ENCODE measurements around the gene UGT1A4.

Gene UGT1A4

DNA sequence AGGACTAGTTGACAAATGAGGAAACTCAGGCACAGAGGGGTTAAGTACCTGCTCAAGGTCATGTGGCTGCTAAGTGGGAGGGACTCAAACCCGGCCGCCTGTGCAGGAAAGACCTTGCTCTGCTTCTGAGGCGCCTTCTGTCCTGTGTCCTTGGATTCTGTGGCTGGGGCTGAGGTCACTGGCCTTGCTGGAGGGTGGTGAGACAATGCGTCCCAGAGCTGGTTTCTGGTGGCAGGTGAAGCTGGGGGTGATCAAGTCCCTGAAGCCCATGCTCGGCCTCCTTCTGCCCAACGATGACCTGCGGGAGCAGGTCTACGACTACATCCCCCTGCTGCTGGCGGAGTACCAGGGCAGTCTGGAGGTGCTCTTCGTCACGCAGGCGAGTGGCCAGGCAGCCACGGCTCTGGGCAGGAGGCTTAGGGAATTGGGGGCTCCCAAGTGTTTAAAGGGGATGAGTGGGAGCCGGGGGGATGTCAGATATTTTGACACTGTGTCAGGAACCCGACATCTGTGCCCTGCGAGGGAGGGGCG lies 75.7 kb downstream of the UGT1A4 start:
- no peaks in the 10 kb centered on the region for H3K9me3 ChIP-seq (ENCODE audit: control insufficient read depth, low read length)
- H3K9ac ChIP-seq (ENCODE audit: low read length) = no peak overlapping the region
- peaks cover 22% of the 10 kb centered on the region for H3K27me3 ChIP-seq (replicated peaks; ENCODE audit: control insufficient read depth, insufficient read depth, low read length)
- H3K36me3 ChIP-seq (ENCODE audit: control insufficient read depth, insufficient read depth, low read length, severe bottlenecking) = no peaks in the 10 kb centered on the region
- no peak for DNase-seq (ENCODE audit: low read depth)
- H3K4me1 ChIP-seq (ENCODE audit: control insufficient read depth, insufficient read depth, low read length) = no peaks in the 10 kb centered on the region
- H3K4me3 ChIP-seq (ENCODE audit: low read length) = no peak overlapping the region

DNA sequence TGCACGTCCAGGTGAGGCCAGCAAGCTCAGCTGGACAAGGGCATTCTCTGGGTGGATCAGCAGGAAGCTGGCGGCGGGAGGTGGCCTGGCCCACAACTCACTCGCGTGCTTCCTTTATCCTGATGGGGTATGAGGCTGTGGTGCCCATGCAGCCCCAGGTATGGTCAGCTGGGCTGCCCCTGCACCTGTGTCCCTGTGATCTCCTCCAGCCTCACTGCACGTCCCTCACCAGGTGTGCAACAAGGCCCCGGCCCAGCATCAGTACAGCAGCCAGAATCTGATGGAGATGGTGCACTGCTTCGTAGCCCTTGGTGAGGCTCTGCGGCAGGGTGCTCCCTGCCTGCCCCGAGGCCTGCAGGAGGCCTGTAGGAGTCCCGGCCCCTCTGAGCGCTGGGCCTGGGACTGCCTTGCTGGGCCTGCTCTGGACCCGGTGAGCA lies 77.2 kb downstream of the UGT1A4 start:
- no peaks in the 10 kb centered on the region for H3K36me3 ChIP-seq (ENCODE audit: control insufficient read depth, insufficient read depth, low read length, severe bottlenecking)
- no peak overlapping the region for H3K9ac ChIP-seq (ENCODE audit: low read length)
- H3K27me3 ChIP-seq (replicated peaks; ENCODE audit: control insufficient read depth, insufficient read depth, low read length) = peaks cover 27% of the 10 kb centered on the region
- no peaks in the 10 kb centered on the region for H3K9me3 ChIP-seq (ENCODE audit: control insufficient read depth, low read length)
- no peak overlapping the region for H3K4me3 ChIP-seq (ENCODE audit: low read length)
- H3K4me1 ChIP-seq (ENCODE audit: control insufficient read depth, insufficient read depth, low read length) = no peaks in the 10 kb centered on the region
- DNase-seq (ENCODE audit: low read depth) = no peak

DNA sequence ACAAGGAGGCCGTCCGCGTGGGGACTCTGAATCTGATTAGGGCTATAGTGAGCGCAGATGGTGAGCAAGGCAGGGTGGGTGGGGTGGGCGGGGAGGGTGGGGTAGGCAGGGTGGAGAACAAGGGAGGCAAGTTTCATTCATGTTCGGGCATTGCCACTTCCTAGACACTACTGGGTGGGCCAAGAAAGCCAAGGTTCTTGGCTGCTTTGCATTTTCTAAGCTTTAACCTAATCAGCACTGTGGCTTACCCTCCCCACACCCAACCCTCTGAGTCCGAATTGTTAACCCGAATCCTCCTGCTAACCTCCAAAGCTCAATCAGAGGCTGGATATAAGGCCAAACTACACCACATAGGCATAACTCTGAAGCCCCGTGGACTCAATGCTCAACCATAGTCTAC lies 77.7 kb downstream of the UGT1A4 start:
- H3K27me3 ChIP-seq (replicated peaks; ENCODE audit: control insufficient read depth, insufficient read depth, low read length) = peaks cover 27% of the 10 kb centered on the region
- H3K4me3 ChIP-seq (ENCODE audit: low read length) = no peak overlapping the region
- no peaks in the 10 kb centered on the region for H3K9me3 ChIP-seq (ENCODE audit: control insufficient read depth, low read length)
- no peaks in the 10 kb centered on the region for H3K4me1 ChIP-seq (ENCODE audit: control insufficient read depth, insufficient read depth, low read length)
- no peaks in the 10 kb centered on the region for H3K36me3 ChIP-seq (ENCODE audit: control insufficient read depth, insufficient read depth, low read length, severe bottlenecking)
- DNase-seq (ENCODE audit: low read depth) = no peak
- H3K9ac ChIP-seq (ENCODE audit: low read length) = no peak overlapping the region

DNA sequence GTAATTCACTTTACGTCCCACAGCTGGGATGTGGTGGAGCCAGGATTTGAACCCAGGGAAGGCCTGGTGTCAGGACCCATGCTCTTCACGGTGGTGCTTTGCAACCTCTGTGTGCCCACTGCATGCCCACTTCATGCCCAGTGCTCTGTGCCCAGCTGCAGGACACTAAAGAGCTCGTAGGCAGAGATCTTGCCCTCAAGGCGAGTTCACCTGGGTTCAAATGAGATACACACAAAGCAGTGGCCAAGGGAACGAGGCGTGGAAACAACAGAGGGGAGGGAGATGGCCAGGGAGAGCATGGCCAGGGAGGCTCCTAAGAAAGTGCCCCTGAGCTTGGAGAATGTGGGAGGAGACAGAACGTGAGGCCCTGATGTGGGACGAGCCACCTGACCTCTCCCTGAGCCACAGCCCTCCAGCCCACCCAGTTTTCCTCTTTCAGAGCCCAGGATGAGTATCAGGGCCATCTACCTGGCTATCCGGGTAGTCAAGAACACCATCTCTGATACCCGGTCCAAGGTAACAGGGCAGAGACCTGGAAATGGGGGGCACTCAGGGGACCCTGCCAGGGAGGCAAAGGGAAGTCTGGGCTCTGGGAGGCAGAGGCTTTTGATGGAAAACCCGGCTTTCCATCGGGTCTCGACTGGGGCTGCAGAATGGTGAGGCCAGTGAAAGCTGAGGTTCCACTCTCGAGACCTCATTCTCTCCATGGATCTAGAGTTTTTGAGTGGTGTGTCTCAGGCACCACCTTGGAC lies 80.0 kb downstream of the UGT1A4 start:
- H3K4me1 ChIP-seq (ENCODE audit: control insufficient read depth, insufficient read depth, low read length) = no peaks in the 10 kb centered on the region
- H3K4me3 ChIP-seq (ENCODE audit: low read length) = no peak overlapping the region
- H3K27me3 ChIP-seq (replicated peaks; ENCODE audit: control insufficient read depth, insufficient read depth, low read length) = peaks cover 32% of the 10 kb centered on the region
- DNase-seq (ENCODE audit: low read depth) = no peak
- no peak overlapping the region for H3K9ac ChIP-seq (ENCODE audit: low read length)
- no peaks in the 10 kb centered on the region for H3K9me3 ChIP-seq (ENCODE audit: control insufficient read depth, low read length)
- no peaks in the 10 kb centered on the region for H3K36me3 ChIP-seq (ENCODE audit: control insufficient read depth, insufficient read depth, low read length, severe bottlenecking)

DNA sequence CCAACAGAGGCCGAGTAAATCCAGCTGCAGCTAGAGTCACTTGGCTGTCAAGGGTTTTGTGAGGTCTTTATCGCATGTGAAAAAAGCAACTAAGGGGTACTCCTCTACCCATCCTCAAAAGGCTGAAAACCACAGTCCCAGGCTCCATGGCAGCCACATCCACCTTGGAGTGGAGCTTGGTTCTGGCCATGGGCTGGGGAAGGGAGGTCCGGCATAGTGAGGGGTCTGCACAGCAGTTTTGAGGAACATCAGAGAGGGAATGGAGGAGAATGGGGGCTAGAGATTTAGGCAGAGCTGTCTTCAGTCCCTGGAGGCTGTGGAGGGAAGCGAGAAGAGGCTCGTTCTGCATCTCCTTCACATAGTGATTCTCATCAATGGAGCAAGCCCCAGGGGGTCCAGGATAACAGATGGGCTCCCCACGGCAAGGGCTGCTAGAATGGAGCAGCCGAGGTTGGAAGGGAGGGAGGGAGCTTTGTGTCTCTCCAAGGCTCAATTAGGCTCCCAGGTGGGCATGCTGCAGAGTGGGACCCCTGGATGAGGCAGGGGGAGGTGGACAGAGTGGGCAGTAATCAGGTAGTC lies 80.6 kb downstream of the UGT1A4 start:
- no peak for DNase-seq (ENCODE audit: low read depth)
- Histone ChIP-seq H3K36me3 (ENCODE audit: control insufficient read depth, insufficient read depth, low read length, severe bottlenecking) (no peaks in the 10 kb centered on the region), H3K4me3 (ENCODE audit: low read length) (no peak overlapping the region), H3K9me3 (ENCODE audit: control insufficient read depth, low read length) (no peaks in the 10 kb centered on the region), H3K9ac (ENCODE audit: low read length) (no peak overlapping the region), H3K4me1 (ENCODE audit: control insufficient read depth, insufficient read depth, low read length) (no peaks in the 10 kb centered on the region), H3K27me3 (replicated peaks; ENCODE audit: control insufficient read depth, insufficient read depth, low read length) (peaks cover 32% of the 10 kb centered on the region)

DNA sequence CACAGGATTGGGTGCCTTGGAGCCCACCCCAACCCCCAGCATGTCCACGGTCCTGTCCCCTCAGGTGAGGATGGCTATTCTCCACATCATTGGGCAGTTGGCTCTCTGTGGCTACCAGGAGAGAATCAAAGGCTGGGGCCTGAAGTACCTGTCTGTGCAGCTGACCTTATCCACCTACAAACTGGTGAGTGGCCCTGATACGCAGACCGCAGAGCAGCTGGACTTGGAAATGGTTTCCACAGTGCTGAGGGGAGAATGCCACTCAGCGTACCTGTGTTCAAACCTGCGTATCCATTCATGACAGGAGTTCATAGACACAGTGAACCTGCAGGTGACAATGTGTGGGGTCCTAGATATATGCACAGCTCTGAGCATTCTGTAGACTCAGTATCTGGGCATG lies 81.2 kb downstream of the UGT1A4 start:
- no peaks in the 10 kb centered on the region for H3K4me1 ChIP-seq (ENCODE audit: control insufficient read depth, insufficient read depth, low read length)
- no peak overlapping the region for H3K4me3 ChIP-seq (ENCODE audit: low read length)
- H3K9me3 ChIP-seq (ENCODE audit: control insufficient read depth, low read length) = no peaks in the 10 kb centered on the region
- H3K9ac ChIP-seq (ENCODE audit: low read length) = no peak overlapping the region
- no peak for DNase-seq (ENCODE audit: low read depth)
- H3K36me3 ChIP-seq (ENCODE audit: control insufficient read depth, insufficient read depth, low read length, severe bottlenecking) = no peaks in the 10 kb centered on the region
- peaks cover 32% of the 10 kb centered on the region for H3K27me3 ChIP-seq (replicated peaks; ENCODE audit: control insufficient read depth, insufficient read depth, low read length)

DNA sequence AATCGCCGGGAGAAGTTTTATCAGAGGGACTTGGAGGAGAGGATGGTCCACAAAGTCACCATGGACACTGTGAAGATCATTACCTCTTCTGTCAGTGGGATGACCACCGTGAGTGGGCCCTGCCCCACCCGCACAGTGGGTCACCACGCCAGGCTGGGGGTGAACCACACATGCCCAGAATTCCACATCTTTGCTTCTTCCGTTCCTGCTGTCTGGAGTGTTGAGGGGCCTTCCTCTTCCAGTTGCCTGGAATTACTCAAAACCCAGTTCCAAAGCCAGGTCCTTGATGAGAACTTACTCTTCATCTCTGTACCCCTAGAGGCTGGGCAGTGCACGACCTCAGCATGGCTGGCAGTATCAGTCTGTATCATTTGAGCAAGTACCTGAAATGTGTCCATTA lies 81.7 kb downstream of the UGT1A4 start:
- Histone ChIP-seq H3K27me3 (replicated peaks; ENCODE audit: control insufficient read depth, insufficient read depth, low read length) (peaks cover 32% of the 10 kb centered on the region), H3K4me1 (ENCODE audit: control insufficient read depth, insufficient read depth, low read length) (no peaks in the 10 kb centered on the region), H3K9me3 (ENCODE audit: control insufficient read depth, low read length) (no peaks in the 10 kb centered on the region), H3K9ac (ENCODE audit: low read length) (no peak overlapping the region), H3K4me3 (ENCODE audit: low read length) (no peak overlapping the region), H3K36me3 (ENCODE audit: control insufficient read depth, insufficient read depth, low read length, severe bottlenecking) (no peaks in the 10 kb centered on the region)
- DNase-seq (ENCODE audit: low read depth) = no peak

DNA sequence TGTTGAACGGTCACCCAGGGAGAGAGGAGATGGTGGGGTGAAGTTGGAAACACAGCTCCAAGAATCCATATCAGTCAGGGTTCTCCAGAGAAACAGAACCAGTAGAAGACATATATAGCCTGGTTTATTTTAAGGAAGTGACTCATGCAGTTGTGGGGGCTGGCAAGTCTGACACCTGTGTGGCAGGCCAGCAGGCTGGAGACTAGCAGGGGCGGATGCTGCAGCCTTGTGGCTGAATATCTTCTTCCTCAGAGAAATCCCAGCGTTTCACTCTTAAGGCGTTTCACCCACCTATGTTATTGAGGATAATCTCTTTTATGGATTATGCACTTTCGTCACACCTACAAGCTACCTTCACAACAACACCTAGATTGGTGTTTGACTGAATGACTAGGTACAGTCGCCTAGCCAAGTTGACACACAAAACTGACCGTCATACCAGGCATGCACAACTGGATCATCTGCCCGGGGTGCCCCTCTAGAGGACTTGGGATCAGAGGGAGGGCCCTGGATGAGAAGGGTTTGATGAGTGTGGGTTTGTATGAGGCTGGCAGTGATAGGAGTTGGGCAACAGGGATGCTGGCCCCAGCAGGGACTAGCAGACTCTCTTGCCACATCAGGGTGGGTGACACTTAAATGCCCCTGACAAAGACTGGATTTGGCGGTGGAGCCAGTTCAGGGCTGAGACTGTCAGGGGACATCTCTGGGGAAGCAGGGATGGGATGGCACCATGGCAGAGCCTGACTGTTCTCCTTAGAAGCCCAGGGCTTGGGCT lies 83.0 kb downstream of the UGT1A4 start:
- H3K9me3 ChIP-seq (ENCODE audit: control insufficient read depth, low read length) = peaks cover 4% of the 10 kb centered on the region
- DNase-seq (ENCODE audit: low read depth) = no peak
- no peak overlapping the region for H3K9ac ChIP-seq (ENCODE audit: low read length)
- no peaks in the 10 kb centered on the region for H3K36me3 ChIP-seq (ENCODE audit: control insufficient read depth, insufficient read depth, low read length, severe bottlenecking)
- H3K27me3 ChIP-seq (replicated peaks; ENCODE audit: control insufficient read depth, insufficient read depth, low read length) = peaks cover 32% of the 10 kb centered on the region
- no peak overlapping the region for H3K4me3 ChIP-seq (ENCODE audit: low read length)
- no peaks in the 10 kb centered on the region for H3K4me1 ChIP-seq (ENCODE audit: control insufficient read depth, insufficient read depth, low read length)

DNA sequence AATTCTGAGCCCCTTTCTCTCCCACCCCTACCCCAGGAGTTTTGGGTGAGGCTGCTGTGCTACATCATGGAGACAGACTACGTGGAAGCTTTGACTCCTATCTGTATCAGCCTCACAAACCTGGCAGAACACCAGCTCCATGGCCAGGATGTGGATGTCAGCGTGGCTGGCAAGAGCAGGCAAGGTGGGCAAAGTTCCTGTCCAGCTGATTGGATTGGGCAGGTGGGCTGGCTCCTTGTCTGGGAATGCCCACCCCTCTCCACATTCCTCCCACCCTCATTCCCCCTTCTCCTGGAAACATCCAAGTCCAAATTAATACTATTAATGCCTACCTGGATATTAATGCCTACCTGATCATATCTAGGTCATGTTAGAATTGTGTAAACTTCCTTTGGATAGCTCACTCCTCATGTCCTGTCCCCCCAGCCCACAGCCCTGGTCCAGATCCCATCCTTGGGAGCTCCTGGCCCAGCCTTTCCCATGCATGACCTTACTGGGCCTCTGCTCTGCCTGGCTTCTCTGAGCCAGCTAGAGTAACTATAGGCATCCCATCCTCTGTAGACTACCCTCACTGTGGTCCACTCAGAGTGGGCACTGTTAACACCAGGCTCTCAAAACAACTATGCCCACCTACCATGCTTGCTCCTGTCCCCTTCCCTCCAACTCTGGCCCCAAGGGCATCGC lies 83.7 kb downstream of the UGT1A4 start:
- Histone ChIP-seq H3K4me1 (ENCODE audit: control insufficient read depth, insufficient read depth, low read length) (no peaks in the 10 kb centered on the region), H3K9ac (ENCODE audit: low read length) (no peak overlapping the region), H3K27me3 (replicated peaks; ENCODE audit: control insufficient read depth, insufficient read depth, low read length) (peaks cover 32% of the 10 kb centered on the region), H3K9me3 (ENCODE audit: control insufficient read depth, low read length) (peaks cover 4% of the 10 kb centered on the region), H3K36me3 (ENCODE audit: control insufficient read depth, insufficient read depth, low read length, severe bottlenecking) (no peaks in the 10 kb centered on the region), H3K4me3 (ENCODE audit: low read length) (no peak overlapping the region)
- DNase-seq (ENCODE audit: low read depth) = no peak

DNA sequence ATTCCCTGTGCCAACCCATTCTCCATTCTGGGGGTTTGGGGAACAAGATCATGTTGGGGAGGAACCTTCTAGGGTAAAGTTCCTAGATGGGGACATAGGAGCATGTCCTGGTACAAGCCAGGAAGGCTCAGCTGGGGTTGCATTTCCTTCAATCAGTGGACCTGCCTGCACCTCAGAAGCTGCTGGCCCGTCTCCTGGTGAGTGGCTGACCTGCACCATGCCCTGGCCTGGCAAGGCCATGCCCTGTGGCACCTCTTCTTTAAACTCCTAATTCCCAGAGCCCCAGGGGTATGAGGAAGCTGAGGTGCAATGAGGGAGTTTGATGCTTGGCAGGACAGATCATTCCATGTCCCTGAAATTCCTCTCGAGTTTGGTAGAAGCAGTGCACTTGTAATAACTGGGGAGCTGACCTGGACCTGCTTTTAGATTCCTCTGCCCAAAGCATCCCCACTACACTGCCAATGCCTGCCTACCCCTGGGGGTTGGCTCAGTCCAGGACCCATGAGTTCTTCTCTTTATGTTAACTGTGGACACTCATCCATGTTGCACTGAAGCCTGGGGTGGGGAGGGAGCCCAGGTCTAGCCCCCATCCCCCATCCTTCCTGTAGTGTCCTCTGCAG lies 84.9 kb downstream of the UGT1A4 start:
- H3K9ac ChIP-seq (ENCODE audit: low read length) = no peak overlapping the region
- H3K4me3 ChIP-seq (ENCODE audit: low read length) = no peak overlapping the region
- H3K27me3 ChIP-seq (replicated peaks; ENCODE audit: control insufficient read depth, insufficient read depth, low read length) = peaks cover 34% of the 10 kb centered on the region
- no peaks in the 10 kb centered on the region for H3K4me1 ChIP-seq (ENCODE audit: control insufficient read depth, insufficient read depth, low read length)
- no peak for DNase-seq (ENCODE audit: low read depth)
- peaks cover 4% of the 10 kb centered on the region for H3K9me3 ChIP-seq (ENCODE audit: control insufficient read depth, low read length)
- H3K36me3 ChIP-seq (ENCODE audit: control insufficient read depth, insufficient read depth, low read length, severe bottlenecking) = no peaks in the 10 kb centered on the region

All from adipocyte (in vitro differentiated cells).